CD4-positive, alpha-beta T cell treated with Interleukin-12 subunit alpha and Interleukin-12 subunit beta, for 1 hour (primary cell): ENCODE measurements around the gene TRMU.

ENCODE experiments used
- DNase-seq: peaks from one replicate; pipeline ENCODE4 v3.0.0-alpha.2; 2020

TRMU gene

GRCh38 chr22:46357711-46358520, 22.4 kb downstream of the TRMU start:
- DNase-seq, result no peak

- DNase-seq, result no peak
These were observed 23.3 kb downstream of the TRMU start for GRCh38 chr22:46358766-46359165.

GRCh38 chr22:46359362-46359761, 23.8 kb downstream of the TRMU start:
- DNase-seq, result no peak

- no peak for DNase-seq
These were observed 24.6 kb downstream of the TRMU start for GRCh38 chr22:46360097-46360496.

- DNase-seq, result no peak
These were observed 25.4 kb downstream of the TRMU start for GRCh38 chr22:46360891-46361290.

GRCh38 chr22:46361826-46362202, 26.3 kb downstream of the TRMU start:
- DNase-seq, result no peak

- DNase-seq, result no peak
These were observed 26.9 kb downstream of the TRMU start for GRCh38 chr22:46362203-46362933.

GRCh38 chr22:46362934-46363515, 27.5 kb downstream of the TRMU start:
- DNase-seq, result no peak

- DNase-seq, result no peak
These were observed 28.3 kb downstream of the TRMU start for GRCh38 chr22:46363611-46364321.

GRCh38 chr22:46364341-46365165, 29.0 kb downstream of the TRMU start:
- DNase-seq, result no peak

- no peak for DNase-seq
These were observed 29.7 kb downstream of the TRMU start for GRCh38 chr22:46365166-46365624.

- no peak for DNase-seq
These were observed 30.8 kb downstream of the TRMU start for GRCh38 chr22:46366327-46366731.

GRCh38 chr22:46366801-46367706, 31.5 kb downstream of the TRMU start:
- DNase-seq, result no peak

- peak; percentile 73 for DNase-seq
These were observed 32.2 kb downstream of the TRMU start for GRCh38 chr22:46367707-46368191.

GRCh38 chr22:46368422-46368821, 32.9 kb downstream of the TRMU start:
- no peak for DNase-seq

GRCh38 chr22:46368871-46369715, 33.6 kb downstream of the TRMU start:
- no peak for DNase-seq

- DNase-seq, result peak; percentile 18
These were observed 34.4 kb downstream of the TRMU start for GRCh38 chr22:46369716-46370583.

- peak; percentile 68 for DNase-seq
These were observed 35.2 kb downstream of the TRMU start for GRCh38 chr22:46370584-46371291.
